ENCODE results near the gene LRRC36.

The LRRC36 gene

GRCh38 chr16:67425580-67425979 is 99.0 kb downstream of the LRRC36 start:
- no peak for DNase-seq (ENCODE audit: low read depth)
- TF ChIP-seq, protein P1, sequence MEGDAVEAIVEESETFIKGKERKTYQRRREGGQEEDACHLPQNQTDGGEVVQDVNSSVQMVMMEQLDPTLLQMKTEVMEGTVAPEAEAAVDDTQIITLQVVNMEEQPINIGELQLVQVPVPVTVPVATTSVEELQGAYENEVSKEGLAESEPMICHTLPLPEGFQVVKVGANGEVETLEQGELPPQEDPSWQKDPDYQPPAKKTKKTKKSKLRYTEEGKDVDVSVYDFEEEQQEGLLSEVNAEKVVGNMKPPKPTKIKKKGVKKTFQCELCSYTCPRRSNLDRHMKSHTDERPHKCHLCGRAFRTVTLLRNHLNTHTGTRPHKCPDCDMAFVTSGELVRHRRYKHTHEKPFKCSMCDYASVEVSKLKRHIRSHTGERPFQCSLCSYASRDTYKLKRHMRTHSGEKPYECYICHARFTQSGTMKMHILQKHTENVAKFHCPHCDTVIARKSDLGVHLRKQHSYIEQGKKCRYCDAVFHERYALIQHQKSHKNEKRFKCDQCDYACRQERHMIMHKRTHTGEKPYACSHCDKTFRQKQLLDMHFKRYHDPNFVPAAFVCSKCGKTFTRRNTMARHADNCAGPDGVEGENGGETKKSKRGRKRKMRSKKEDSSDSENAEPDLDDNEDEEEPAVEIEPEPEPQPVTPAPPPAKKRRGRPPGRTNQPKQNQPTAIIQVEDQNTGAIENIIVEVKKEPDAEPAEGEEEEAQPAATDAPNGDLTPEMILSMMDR (IDR thresholded peaks at IDR 0.05; ENCODE audit: low read length, missing control alignments): no peak
- no peak overlapping the region for H3K4me3 ChIP-seq (replicated peaks; ENCODE audit: low read depth, low read length)

DNA sequence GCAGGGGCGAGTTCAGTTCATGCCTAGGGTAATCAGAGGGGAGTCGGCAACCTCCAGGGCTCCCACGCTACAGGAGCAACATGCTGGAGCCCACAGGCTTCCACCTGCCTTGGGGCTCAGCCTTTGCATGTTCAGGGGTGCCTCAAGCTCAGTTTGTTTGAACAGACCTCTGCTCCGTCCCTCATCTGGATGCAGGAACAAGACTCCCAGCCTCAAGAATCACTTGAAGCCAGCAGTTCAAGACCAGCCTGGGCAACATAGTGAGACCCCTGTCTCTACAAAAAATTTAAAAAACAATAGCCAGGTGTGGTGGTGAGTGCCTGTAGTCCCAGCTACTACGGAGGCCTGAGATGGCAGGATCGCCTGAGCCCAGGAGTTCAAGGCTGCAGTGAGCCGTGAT is 99.4 kb downstream of the LRRC36 start:
- TF ChIP-seq, protein P1 (IDR thresholded peaks at IDR 0.05; ENCODE audit: low read length, missing control alignments): no peak
- no peak for DNase-seq (ENCODE audit: low read depth)
- H3K4me3 ChIP-seq (replicated peaks; ENCODE audit: low read depth, low read length): no peak overlapping the region

- TF ChIP-seq, protein P1 (IDR thresholded peaks at IDR 0.05; ENCODE audit: low read length, missing control alignments): no peak
- DNase-seq (ENCODE audit: low read depth): no peak
- H3K4me3 ChIP-seq (replicated peaks; ENCODE audit: low read depth, low read length): no peak overlapping the region
These were observed 100.3 kb downstream of the LRRC36 start for GRCh38 chr16:67426950-67427349.

DNA sequence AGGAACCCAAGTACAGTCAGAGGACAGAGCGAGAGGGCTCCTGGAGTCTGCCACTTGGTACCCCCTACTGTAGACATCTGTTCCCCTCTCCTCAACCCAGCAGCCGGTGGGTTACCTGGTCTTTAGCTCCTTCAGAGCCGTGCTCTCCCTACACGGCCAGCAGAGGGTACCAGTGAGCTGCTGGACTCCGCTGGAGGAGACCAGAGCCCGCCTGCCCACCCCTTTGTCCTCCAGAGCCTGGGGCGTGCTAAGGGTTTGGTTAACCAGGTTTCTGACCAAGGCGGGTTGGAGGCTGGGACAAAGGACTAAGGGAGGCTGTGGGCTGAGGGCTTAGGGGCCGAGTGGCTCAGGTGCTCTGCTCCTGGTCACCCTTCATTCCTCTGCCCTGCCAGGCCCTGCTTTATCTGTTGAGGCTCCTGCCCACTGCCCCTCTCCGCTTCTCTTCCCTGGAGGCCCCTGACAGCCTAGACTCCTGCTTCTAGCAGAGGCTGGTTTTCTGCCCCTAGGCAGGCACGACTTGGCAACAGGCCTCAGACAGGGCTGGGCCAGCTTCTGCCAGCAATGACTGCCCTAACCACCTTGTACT is 101.6 kb downstream of the LRRC36 start:
- H3K4me3 ChIP-seq (replicated peaks; ENCODE audit: low read depth, low read length): no peak overlapping the region
- DNase-seq (ENCODE audit: low read depth): peak; percentile 72
- TF ChIP-seq, protein P1 (IDR thresholded peaks at IDR 0.05; ENCODE audit: low read length, missing control alignments): peak; percentile 97

- DNase-seq (ENCODE audit: low read depth): no peak
- TF ChIP-seq, protein P1 (IDR thresholded peaks at IDR 0.05; ENCODE audit: low read length, missing control alignments): no peak
- no peak overlapping the region for H3K4me3 ChIP-seq (replicated peaks; ENCODE audit: low read depth, low read length)
These were observed 102.6 kb downstream of the LRRC36 start for GRCh38 chr16:67429053-67429798.

DNA sequence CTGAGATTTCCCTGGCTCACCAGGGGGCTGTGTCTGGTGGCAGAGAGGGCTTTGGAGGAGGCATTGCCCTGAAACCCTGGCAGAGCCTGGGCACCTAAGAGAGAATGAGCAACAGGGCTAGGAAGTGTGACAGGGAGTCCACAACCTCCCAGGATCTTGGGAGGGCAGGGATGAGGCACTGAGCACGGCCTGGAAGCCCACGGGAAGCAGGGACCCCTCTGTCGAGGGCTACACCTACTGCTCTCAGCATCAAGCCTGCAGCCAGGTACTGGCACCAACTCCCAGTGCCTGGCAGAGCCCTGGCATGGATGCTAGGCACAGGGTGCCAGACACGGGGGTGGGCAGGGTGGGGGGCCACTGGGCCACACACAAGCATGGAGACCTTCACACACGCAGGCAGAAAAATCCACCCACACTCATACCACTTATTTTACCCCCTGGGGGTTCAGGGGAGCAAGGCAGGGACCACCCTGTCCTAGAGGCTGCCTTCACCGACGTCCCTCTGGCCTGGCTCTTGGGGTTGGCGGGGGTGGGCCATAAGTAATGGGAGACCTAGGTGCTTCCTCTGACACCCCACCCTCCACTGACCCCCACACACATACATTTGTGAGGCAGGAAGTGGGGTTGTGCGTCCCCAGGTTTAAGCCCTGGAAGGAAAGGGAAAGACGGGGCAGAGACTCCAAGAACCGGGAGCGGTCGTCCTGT is 103.3 kb downstream of the LRRC36 start:
- TF ChIP-seq, protein P1 (IDR thresholded peaks at IDR 0.05; ENCODE audit: low read length, missing control alignments): no peak
- DNase-seq (ENCODE audit: low read depth): no peak
- no peak overlapping the region for H3K4me3 ChIP-seq (replicated peaks; ENCODE audit: low read depth, low read length)
